Upper lobe of left lung (tissue), 4 donors: ENCODE results near the gene ABR.

Experiments
- POLR2A ChIP-seq, 4 donors: fragments of 450-650 bp; IDR thresholded peaks; one replicate each; pipeline ENCODE4 v1.5.1; 2016 to 2017; ENCODE audit warnings: antibody characterized with exemption in 4 of 4, mild to moderate bottlenecking in 2 of 4
- TF ChIP-seq, protein P1 (sequence below), 6 experiments: fragments of 450-650 bp in 4 of 6; fragments of 200-600 bp in 2 of 6; sonication (generic) in 2 of 6; IDR thresholded peaks; one replicate each; pipeline ENCODE4 v1.5.1; 2016 to 2019; ENCODE audit warnings: antibody characterized with exemption in 6 of 6

- TF ChIP-seq, protein P1, sequence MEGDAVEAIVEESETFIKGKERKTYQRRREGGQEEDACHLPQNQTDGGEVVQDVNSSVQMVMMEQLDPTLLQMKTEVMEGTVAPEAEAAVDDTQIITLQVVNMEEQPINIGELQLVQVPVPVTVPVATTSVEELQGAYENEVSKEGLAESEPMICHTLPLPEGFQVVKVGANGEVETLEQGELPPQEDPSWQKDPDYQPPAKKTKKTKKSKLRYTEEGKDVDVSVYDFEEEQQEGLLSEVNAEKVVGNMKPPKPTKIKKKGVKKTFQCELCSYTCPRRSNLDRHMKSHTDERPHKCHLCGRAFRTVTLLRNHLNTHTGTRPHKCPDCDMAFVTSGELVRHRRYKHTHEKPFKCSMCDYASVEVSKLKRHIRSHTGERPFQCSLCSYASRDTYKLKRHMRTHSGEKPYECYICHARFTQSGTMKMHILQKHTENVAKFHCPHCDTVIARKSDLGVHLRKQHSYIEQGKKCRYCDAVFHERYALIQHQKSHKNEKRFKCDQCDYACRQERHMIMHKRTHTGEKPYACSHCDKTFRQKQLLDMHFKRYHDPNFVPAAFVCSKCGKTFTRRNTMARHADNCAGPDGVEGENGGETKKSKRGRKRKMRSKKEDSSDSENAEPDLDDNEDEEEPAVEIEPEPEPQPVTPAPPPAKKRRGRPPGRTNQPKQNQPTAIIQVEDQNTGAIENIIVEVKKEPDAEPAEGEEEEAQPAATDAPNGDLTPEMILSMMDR (IDR thresholded peaks at IDR 0.05): no peak
- TF ChIP-seq POLR2A (IDR thresholded peaks at IDR 0.05): no peak
Measured at GRCh38 chr17:1067282-1067956, 112.4 kb downstream of the ABR start.
